ENCODE data around the gene VEZF1.

- TF ChIP-seq, protein P1, sequence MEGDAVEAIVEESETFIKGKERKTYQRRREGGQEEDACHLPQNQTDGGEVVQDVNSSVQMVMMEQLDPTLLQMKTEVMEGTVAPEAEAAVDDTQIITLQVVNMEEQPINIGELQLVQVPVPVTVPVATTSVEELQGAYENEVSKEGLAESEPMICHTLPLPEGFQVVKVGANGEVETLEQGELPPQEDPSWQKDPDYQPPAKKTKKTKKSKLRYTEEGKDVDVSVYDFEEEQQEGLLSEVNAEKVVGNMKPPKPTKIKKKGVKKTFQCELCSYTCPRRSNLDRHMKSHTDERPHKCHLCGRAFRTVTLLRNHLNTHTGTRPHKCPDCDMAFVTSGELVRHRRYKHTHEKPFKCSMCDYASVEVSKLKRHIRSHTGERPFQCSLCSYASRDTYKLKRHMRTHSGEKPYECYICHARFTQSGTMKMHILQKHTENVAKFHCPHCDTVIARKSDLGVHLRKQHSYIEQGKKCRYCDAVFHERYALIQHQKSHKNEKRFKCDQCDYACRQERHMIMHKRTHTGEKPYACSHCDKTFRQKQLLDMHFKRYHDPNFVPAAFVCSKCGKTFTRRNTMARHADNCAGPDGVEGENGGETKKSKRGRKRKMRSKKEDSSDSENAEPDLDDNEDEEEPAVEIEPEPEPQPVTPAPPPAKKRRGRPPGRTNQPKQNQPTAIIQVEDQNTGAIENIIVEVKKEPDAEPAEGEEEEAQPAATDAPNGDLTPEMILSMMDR (conservative IDR thresholded peaks at IDR 0.05): no peak
- no peak for TF ChIP-seq EZH2 (IDR thresholded peaks at IDR 0.05; ENCODE audit: low read depth)
Measured at GRCh38 chr17:57966875-57967274, 21.2 kb downstream of the VEZF1 start.
